PC-3 (cell line): Measurements from ENCODE around the gene FALEC.
"Not testable (repeated sequence)": the region's sequence is repeated elsewhere in the genome, so short reads cannot be mapped to it uniquely, and the experiment has no call there.

Source experiments
- EZH2 ChIP-seq: fragments of 300-600 bp; sonication (generic); IDR thresholded peaks from one replicate; pipeline ENCODE4 v1.6.1; 2017; ENCODE audit warnings: antibody characterized with exemption, mild to moderate bottlenecking, low read length; ENCODE audit not compliant: unreplicated experiment
- EZH2phosphoT487 ChIP-seq: fragments of 300-600 bp; sonication (generic); IDR thresholded peaks from 2 replicates; pipeline ENCODE4 v1.6.1; 2018; ENCODE audit warnings: mild to moderate bottlenecking, antibody characterized with exemption, low read length, borderline replicate concordance
- TF ChIP-seq, protein P1 (sequence below): fragments of 300-600 bp; sonication (generic); conservative IDR thresholded peaks from 2 replicates; pipeline ENCODE4 v1.5.1; 2017; ENCODE audit warnings: antibody characterized with exemption, low read depth, mild to moderate bottlenecking, low read length

- TF ChIP-seq, protein P1, sequence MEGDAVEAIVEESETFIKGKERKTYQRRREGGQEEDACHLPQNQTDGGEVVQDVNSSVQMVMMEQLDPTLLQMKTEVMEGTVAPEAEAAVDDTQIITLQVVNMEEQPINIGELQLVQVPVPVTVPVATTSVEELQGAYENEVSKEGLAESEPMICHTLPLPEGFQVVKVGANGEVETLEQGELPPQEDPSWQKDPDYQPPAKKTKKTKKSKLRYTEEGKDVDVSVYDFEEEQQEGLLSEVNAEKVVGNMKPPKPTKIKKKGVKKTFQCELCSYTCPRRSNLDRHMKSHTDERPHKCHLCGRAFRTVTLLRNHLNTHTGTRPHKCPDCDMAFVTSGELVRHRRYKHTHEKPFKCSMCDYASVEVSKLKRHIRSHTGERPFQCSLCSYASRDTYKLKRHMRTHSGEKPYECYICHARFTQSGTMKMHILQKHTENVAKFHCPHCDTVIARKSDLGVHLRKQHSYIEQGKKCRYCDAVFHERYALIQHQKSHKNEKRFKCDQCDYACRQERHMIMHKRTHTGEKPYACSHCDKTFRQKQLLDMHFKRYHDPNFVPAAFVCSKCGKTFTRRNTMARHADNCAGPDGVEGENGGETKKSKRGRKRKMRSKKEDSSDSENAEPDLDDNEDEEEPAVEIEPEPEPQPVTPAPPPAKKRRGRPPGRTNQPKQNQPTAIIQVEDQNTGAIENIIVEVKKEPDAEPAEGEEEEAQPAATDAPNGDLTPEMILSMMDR = not testable (repeated sequence)
- TF ChIP-seq EZH2, EZH2phosphoT487: not testable (repeated sequence)
Observed at GRCh38 chr1:150565240-150565991, 49.9 kb downstream of the FALEC start.
